ENCODE data around the gene TMEM134. TPM values are rescaled to one million over a fixed set of nuclear protein-coding genes. Genes with fewer than 3 reads are reported as not detected.

The TMEM134 gene
- total and polyA plus RNA-seq, 2 of the 4 experiments (the other 2 are of a cell fraction): 12.5 to 55.0 TPM

GRCh38 chr11:67428052-67429001 is 40.7 kb downstream of the TMEM134 start, which contains the start of gene RPS6KB2:
RPS6KB2 (plus strand) TSS chr11:67428494; CDS start chr11:67428546, 52 bp downstream.
- ChIA-PET POLR2A (ENCODE audit: unreplicated experiment) (no interaction called here), CTCF (interaction anchor here (0.6 kb wide), 1 partner anchor 34 kb away, joined by 3 read pairs; no protein-coding TSS in a partner anchor)
- peak within 1 kb of the TSS; percentile 90 for H4K91ac ChIP-seq (ENCODE audit: insufficient read depth, low read depth, low read length)
- intact Hi-C loops (cut with micrococcal nuclease) (no loop called here), in situ Hi-C loops (cut with MboI; ENCODE audit: low sequenced_read_pairs) (no loop called here), dilution Hi-C loops (cut with HindIII; ENCODE audit: low sequenced_read_pairs, unreplicated experiment) (no loop called here)
- H3K36me3 ChIP-seq (ENCODE audit: control insufficient read depth, insufficient read depth, low read length): peaks cover 15% of the 10 kb centered on the region; the same call in 1 of the 2 replicates
- no peaks in the 10 kb centered on the region for H4K20me1 ChIP-seq (ENCODE audit: insufficient read depth, low read length)
- H3K23ac ChIP-seq (ENCODE audit: low read depth, low read length): peak within 1 kb of the TSS; percentile 92
- peak within 1 kb of the TSS; percentile 80 for H3K27ac ChIP-seq (ENCODE audit: insufficient read depth, low read length)
- H3K9me1 ChIP-seq (ENCODE audit: insufficient read depth, low read length): peaks cover 8% of the 10 kb centered on the region
- H2BK5ac ChIP-seq (ENCODE audit: low read depth, low read length, poor library complexity, severe bottlenecking): peak within 1 kb of the TSS; percentile 92
- H3K4me1 ChIP-seq (ENCODE audit: control insufficient read depth, insufficient read depth, low read length): peaks cover 5% of the 10 kb centered on the region
- peak within 1 kb of the TSS; percentile 89 for H4K5ac ChIP-seq (ENCODE audit: low read depth, low read length)
- H3K56ac ChIP-seq (ENCODE audit: extremely low read depth, insufficient read depth, low read length): peak within 1 kb of the TSS; percentile 92
- peak within 1 kb of the TSS; percentile 94 for H3K4ac ChIP-seq (ENCODE audit: low read depth, low read length)
- no peaks in the 10 kb centered on the region for H3K27me3 ChIP-seq (ENCODE audit: control insufficient read depth, insufficient read depth, low read length)
- peak within 1 kb of the TSS; percentile 100 for H2AFZ ChIP-seq (replicated peaks; ENCODE audit: low read length, poor library complexity)
- H3K14ac ChIP-seq (replicated peaks; ENCODE audit: low read depth, low read length): peak within 1 kb of the TSS; percentile 98
- peak within 1 kb of the TSS; percentile 95 for H2AK9ac ChIP-seq (replicated peaks; ENCODE audit: low read depth, low read length, poor library complexity)
- ATAC-seq (ENCODE audit: low read depth): peak; percentile 98
- peak; percentile 96 for DNase-seq
- WGBS, 2 experiments (ENCODE audit: extremely low coverage in 2 of 2, insufficient read length in 1 of 2): 2% methylated on average over 31 of the region's 68 CpGs; no CpG with 5 or more reads in 1 of the 2 experiments
- peak within 1 kb of the TSS; percentile 90 for H3K9ac ChIP-seq (ENCODE audit: low read depth, low read length)
- peak within 1 kb of the TSS; percentile 79 for H3K18ac ChIP-seq (ENCODE audit: low read depth, low read length)
- no TSS peak for BruUV-seq (replicated peaks)
- H4K8ac ChIP-seq (ENCODE audit: low read depth in 2 of 2, low read length in 2 of 2): peak within 1 kb of the TSS; percentile 89 to 95
- peak within 1 kb of the TSS; percentile 75 for H3K4me3 ChIP-seq (ENCODE audit: insufficient read depth, low read depth, low read length)
- H3K79me1 ChIP-seq (ENCODE audit: low read depth in 1 of 2, low read length in 2 of 2): peaks cover 11 to 29% of the 10 kb centered on the region in 2 experiments
- H2AK5ac ChIP-seq (ENCODE audit: low read depth, low read length): peak within 1 kb of the TSS; percentile 95
- peak within 1 kb of the TSS; percentile 97 for H3K4me2 ChIP-seq (ENCODE audit: low read depth, low read length)
- H3K9me3 ChIP-seq (ENCODE audit: control insufficient read depth, insufficient read depth, low read length): no peaks in the 10 kb centered on the region
- H2BK20ac ChIP-seq (ENCODE audit: low read depth, low read length): no peak within 1 kb of the TSS
- H2BK120ac ChIP-seq (ENCODE audit: low read depth, low read length): peak within 1 kb of the TSS; percentile 69
- H2BK15ac ChIP-seq (ENCODE audit: low read depth, low read length): peak within 1 kb of the TSS; percentile 40; the same call in 1 of the 3 replicates
- peak; percentile 83 for TF ChIP-seq POLR2A (IDR thresholded peaks at IDR 0.05; ENCODE audit: low read depth, low read length)
- TF ChIP-seq RAD21 (IDR thresholded peaks at IDR 0.05; ENCODE audit: low read length): peak; percentile 23; the same call in 1 of the 2 replicates
- peak; percentile 36; the same call in 1 of the 2 replicates for TF ChIP-seq FOS (IDR thresholded peaks at IDR 0.05; ENCODE audit: low read depth, low read length)
- no peak for TF ChIP-seq BHLHE40 (IDR thresholded peaks at IDR 0.05; ENCODE audit: low read depth, low read length)
- TF ChIP-seq CEBPB (IDR thresholded peaks at IDR 0.05; ENCODE audit: low read depth, low read length): peak; percentile 86
- TF ChIP-seq MXI1 (IDR thresholded peaks at IDR 0.05; ENCODE audit: borderline replicate concordance, low read depth, low read length): peak; percentile 62
- peak; percentile 62; the same call in 1 of the 2 replicates for TF ChIP-seq USF2 (IDR thresholded peaks at IDR 0.05; ENCODE audit: low read depth, low read length)
- TF ChIP-seq SMC3 (IDR thresholded peaks at IDR 0.05; ENCODE audit: low read depth, low read length): no peak
- TF ChIP-seq MAFK (IDR thresholded peaks at IDR 0.05; ENCODE audit: low read depth, low read length): no peak
- TF ChIP-seq MAZ (IDR thresholded peaks at IDR 0.05; ENCODE audit: borderline replicate concordance, low read depth, low read length): peak; percentile 84; the same call in 1 of the 2 replicates

All from IMR-90 (cell line).